Smooth muscle cell (in vitro differentiated cells): ENCODE data around the gene PIGU. TPM values are rescaled to one million over a fixed set of nuclear protein-coding genes. Genes with fewer than 3 reads are reported as not detected.
"Not testable (repeated sequence)": the region's sequence is repeated elsewhere in the genome, so short reads cannot be mapped to it uniquely, and the experiment has no call there.

Source experiments
- DNase-seq: peaks from one replicate; lab custom pipeline; 2025; ENCODE audit not compliant: unreplicated experiment; lab: John Stamatoyannopoulos, UW
- H2AFZ ChIP-seq: fragments of 200-600 bp; sonication (generic); 2 replicates; pipeline ENCODE4 v1.6.0; 2016; ENCODE audit warnings: antibody characterized with exemption, low read depth, mild to moderate bottlenecking
- H3F3A ChIP-seq: fragments of 200-600 bp; sonication (generic); 2 replicates; pipeline ENCODE4 v1.6.0; 2017; ENCODE audit warnings: antibody characterized with exemption, low read depth
- H3K27ac ChIP-seq: fragments of 200-600 bp; sonication (generic); 2 replicates; pipeline ENCODE4 v1.5.1; 2016; ENCODE audit warnings: low read depth, mild to moderate bottlenecking
- H3K27me3 ChIP-seq: fragments of 200-600 bp; sonication (generic); 2 replicates; pipeline ENCODE4 v1.6.1; 2016; ENCODE audit warnings: low read depth, mild to moderate bottlenecking
- H3K36me3 ChIP-seq: fragments of 200-600 bp; sonication (generic); 2 replicates; pipeline ENCODE4 v1.5.1; 2016; ENCODE audit warnings: low read depth
- H3K4me1 ChIP-seq: fragments of 200-600 bp; sonication (generic); 2 replicates; pipeline ENCODE4 v1.5.1; 2016; ENCODE audit warnings: low read depth
- H3K4me2 ChIP-seq: fragments of 200-600 bp; sonication (generic); 2 replicates; pipeline ENCODE4 v1.6.0; 2016; ENCODE audit warnings: mild to moderate bottlenecking
- H3K4me3 ChIP-seq: fragments of 200-600 bp; sonication (generic); 2 replicates; pipeline ENCODE4 v1.5.1; 2016; ENCODE audit warnings: mild to moderate bottlenecking
- H3K79me2 ChIP-seq: fragments of 200-600 bp; sonication (generic); 2 replicates; pipeline ENCODE4 v1.6.0; 2016; ENCODE audit warnings: low read depth, mild to moderate bottlenecking
- H3K9ac ChIP-seq: fragments of 200-600 bp; sonication (generic); 2 replicates; pipeline ENCODE4 v1.6.0; 2016; ENCODE audit warnings: low read depth
- H3K9me3 ChIP-seq: fragments of 200-600 bp; sonication (generic); replicated peaks from 2 replicates; pipeline ENCODE4 v1.5.1; 2016; ENCODE audit warnings: low read depth
- H4K20me1 ChIP-seq: fragments of 200-600 bp; sonication (generic); 2 replicates; pipeline ENCODE4 v1.6.0; 2016; ENCODE audit warnings: low read depth
- CTCF ChIP-seq: fragments of 200-600 bp; sonication (generic); IDR thresholded peaks from 2 replicates; pipeline ENCODE4 v1.5.1; 2017; ENCODE audit warnings: borderline replicate concordance, mild to moderate bottlenecking, antibody characterized with exemption; ENCODE audit not compliant: insufficient read depth, poor library complexity, severe bottlenecking
- WGBS: methylation state at CpG from one replicate; pipeline ENCODE4 v1.1.7; 2016; ENCODE audit warnings: low lambda C conversion rate; 5-methylcytosine and 5-hydroxymethylcytosine counted together
- polyA plus RNA-seq: library from polyadenylated mRNA; unstranded; fragments of >200 nt; fragmentation: Nextera tagmentation; extraction: Ambion mirVana; gene quantifications from 2 replicates; pipeline ENCODE4 v1.2.1, GENCODE V29; 2016
- total RNA-seq: library from RNA; depleted of rRNA; stranded (reverse); fragments of >200 nt; gene quantifications from 2 replicates; pipeline ENCODE4 v1.2.3, GENCODE V29; 2014

The PIGU gene, protein sequence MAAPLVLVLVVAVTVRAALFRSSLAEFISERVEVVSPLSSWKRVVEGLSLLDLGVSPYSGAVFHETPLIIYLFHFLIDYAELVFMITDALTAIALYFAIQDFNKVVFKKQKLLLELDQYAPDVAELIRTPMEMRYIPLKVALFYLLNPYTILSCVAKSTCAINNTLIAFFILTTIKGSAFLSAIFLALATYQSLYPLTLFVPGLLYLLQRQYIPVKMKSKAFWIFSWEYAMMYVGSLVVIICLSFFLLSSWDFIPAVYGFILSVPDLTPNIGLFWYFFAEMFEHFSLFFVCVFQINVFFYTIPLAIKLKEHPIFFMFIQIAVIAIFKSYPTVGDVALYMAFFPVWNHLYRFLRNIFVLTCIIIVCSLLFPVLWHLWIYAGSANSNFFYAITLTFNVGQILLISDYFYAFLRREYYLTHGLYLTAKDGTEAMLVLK
- 43.5 and 50.2 TPM in 2 replicates for total RNA-seq
- 32.0 and 46.5 TPM in 2 replicates for polyA plus RNA-seq

DNA sequence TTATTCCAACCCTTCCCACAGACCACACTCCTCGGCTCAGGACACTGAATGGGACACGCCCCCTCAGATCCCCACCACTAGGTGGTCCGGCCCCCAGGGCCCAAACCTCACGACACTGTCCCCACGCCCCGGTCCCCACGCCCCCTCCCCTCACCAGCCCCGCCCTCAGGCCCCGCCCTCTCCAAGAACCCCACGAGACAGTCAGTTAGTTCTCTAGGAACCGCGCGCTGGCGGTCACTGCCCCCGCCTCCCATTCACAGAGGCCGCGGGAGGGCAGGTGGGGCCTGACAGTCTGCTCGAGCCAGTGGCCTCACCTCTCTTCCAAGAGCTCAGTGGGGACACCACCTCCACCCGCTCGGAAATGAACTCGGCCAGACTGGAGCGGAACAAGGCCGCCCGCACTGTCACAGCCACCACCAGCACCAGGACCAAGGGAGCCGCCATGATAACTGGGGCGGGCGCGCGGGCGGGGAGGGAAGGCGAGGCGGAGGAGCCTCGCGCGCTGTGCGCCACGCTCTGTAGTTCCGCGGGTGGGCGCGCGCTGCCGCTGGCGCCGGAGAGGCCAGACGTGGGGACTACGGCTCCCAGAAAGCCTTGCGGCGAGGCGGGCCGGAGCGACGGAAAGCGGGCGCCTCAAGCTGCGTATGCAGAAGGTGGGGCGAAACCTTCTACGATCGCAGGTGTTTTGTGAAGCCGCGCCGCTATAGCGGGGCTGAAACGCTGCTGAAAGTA, at the start of gene PIGU:
Gene PIGU, minus strand, starts transcription at position 451 of the 732 bp plus-strand sequence. Its CDS starts 7 bp downstream, at position 444.
- no peak for TF ChIP-seq CTCF
- H3K4me1 ChIP-seq = no peaks in the 10 kb centered on the region
- H3K27me3 ChIP-seq = no peaks in the 10 kb centered on the region
- DNase-seq = peak; percentile 91
- H3F3A ChIP-seq = no peaks in the 10 kb centered on the region
- peaks cover 10% of the 10 kb centered on the region for H3K79me2 ChIP-seq
- under 1% methylated on average over 51 of the region's 64 CpGs for WGBS
- peak within 1 kb of the TSS; percentile 83 for H3K4me3 ChIP-seq
- peak within 1 kb of the TSS; percentile 27 for H3K9ac ChIP-seq
- H4K20me1 ChIP-seq = no peaks in the 10 kb centered on the region
- no peak within 1 kb of the TSS for H3K27ac ChIP-seq
- no peaks in the 10 kb centered on the region for H3K36me3 ChIP-seq
- no peaks in the 10 kb centered on the region for H3K9me3 ChIP-seq
- peak within 1 kb of the TSS; percentile 89 for H2AFZ ChIP-seq
- H3K4me2 ChIP-seq = peak within 1 kb of the TSS; percentile 90

DNA sequence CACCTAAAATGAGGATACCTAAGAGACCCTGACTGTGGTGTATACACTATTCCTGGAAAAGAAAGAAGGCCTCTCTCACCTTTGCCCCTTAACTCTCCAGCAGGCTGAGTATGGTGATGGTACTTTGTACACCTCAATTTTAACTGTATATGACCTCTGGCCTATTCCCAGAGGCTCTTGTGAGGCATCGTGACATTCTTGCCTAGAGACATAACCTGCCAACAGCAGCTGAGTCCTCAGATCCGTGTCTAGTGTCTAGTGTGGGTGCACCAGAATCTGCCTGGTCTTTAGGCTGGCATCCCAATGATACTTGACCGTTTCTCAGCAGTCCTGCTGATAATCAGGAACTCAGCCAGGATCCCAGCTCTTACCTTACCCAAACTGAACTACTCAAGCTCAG, 47.3 kb upstream of the PIGU start:
- WGBS = 93% methylated on average over 3 of the region's 3 CpGs

DNA sequence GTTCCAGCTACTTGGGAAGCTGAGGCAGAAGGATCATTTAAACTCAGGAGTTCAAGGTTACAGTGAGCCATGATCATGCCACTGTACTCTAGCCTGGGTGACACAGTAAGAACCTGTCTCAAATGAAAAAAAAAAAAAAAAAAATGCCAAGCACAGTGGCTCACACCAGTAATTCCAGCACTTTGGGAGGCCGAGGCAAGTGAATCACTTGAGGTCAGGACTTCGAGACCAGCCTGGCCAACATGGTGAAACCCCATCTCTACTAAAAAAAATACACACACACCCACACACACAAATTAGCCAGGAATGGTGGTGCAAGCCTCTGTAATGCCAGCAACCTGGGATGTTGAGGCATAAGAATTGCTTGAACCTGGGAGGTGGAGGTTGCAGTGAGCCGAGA, 45.7 kb upstream of the PIGU start:
- not testable (repeated sequence) for H3F3A ChIP-seq, H3K9ac ChIP-seq, H3K27ac ChIP-seq, H3K4me2 ChIP-seq, H3K27me3 ChIP-seq, H4K20me1 ChIP-seq, H2AFZ ChIP-seq, H3K79me2 ChIP-seq, H3K36me3 ChIP-seq, DNase-seq, H3K4me1 ChIP-seq, H3K4me3 ChIP-seq, H3K9me3 ChIP-seq
- WGBS = 66% methylated on average over 3 of the region's 3 CpGs

More for the DNA sequence above, 47.3 kb upstream of the PIGU start:
- H3K9me3 ChIP-seq = no peaks in the 10 kb centered on the region
- no peak overlapping the region for H3K27ac ChIP-seq
- no peak for DNase-seq
- no peaks in the 10 kb centered on the region for H3F3A ChIP-seq
- no peak overlapping the region for H3K9ac ChIP-seq
- H3K4me3 ChIP-seq = no peak overlapping the region
- no peak overlapping the region for H2AFZ ChIP-seq
- no peaks in the 10 kb centered on the region for H4K20me1 ChIP-seq
- H3K79me2 ChIP-seq = no peaks in the 10 kb centered on the region
- H3K36me3 ChIP-seq = no peaks in the 10 kb centered on the region
- H3K27me3 ChIP-seq = no peaks in the 10 kb centered on the region
- H3K4me2 ChIP-seq = no peak overlapping the region
- no peaks in the 10 kb centered on the region for H3K4me1 ChIP-seq
- TF ChIP-seq CTCF = no peak

DNA sequence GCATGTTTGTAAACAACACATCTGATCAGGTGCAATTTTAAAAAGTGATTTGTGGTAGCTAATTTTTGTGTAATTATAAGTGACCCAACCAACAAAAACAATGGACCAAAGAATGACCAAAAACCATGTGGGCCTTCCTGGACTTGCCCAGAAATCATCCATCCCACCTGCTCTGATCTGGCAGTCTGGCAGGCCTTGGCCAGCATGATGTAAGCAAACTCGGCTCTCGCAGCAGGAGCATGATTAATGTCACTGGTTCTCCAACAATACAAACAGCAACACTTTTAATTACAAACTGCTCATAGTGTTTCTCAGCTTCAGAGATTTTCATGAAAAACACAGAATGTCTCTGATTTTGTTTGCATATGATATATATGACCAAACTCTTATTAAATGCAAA, 43.4 kb upstream of the PIGU start:
- Histone ChIP-seq H3K4me1 (no peaks in the 10 kb centered on the region), H3K27me3 (no peaks in the 10 kb centered on the region), H4K20me1 (no peaks in the 10 kb centered on the region), H2AFZ (no peak overlapping the region), H3K4me2 (no peak overlapping the region), H3K9ac (no peak overlapping the region), H3K27ac (no peak overlapping the region), H3K79me2 (no peaks in the 10 kb centered on the region), H3K36me3 (no peaks in the 10 kb centered on the region), H3K9me3 (no peaks in the 10 kb centered on the region), H3K4me3 (no peak overlapping the region), H3F3A (peaks cover 5% of the 10 kb centered on the region)
- no peak for DNase-seq
- no peak for TF ChIP-seq CTCF
- 84% methylated on average over 2 of the region's 2 CpGs for WGBS

DNA sequence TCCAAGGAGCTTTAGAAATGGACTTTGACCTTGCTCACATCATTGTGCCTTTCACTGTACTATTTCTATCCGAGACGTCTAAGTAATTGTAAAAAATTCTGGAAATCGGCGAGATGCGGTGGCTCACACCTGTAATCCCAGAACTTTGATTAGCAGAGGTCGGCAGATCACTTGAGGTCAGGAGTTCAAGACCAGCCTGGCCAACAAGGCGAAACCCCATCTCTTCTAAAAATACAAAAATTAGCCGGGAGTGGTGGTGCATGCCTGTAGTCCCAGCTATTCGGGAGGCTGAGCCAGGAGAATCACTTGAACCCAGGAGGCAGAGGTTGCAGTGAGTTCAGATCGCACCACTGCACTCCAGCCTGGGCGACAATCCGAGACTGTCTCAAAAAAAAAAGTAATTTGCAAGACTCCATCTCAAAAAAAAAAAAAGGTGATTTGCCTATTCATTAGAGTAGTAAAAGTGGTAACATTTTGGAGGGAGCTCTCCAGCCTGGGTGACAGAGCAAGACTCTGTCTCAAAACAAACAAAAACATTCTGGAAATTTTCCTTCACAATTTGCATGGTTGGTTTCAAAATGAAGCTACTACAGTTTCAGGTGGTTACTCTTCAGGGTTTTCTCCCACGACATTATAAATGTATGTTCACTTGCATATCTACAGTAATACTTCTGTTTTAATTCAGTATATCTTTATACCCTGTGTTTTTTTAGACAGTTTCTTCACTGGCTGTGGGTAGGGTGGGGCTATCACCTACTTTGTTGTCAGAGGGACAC, 42.5 kb upstream of the PIGU start:
- H3K36me3 ChIP-seq, H4K20me1 ChIP-seq, H3K9ac ChIP-seq, H3K79me2 ChIP-seq, DNase-seq, H3K27me3 ChIP-seq, H3K9me3 ChIP-seq, H3K4me1 ChIP-seq, H2AFZ ChIP-seq, H3K27ac ChIP-seq, H3K4me2 ChIP-seq, H3K4me3 ChIP-seq: not testable (repeated sequence)
- 96% methylated on average over 13 of the region's 13 CpGs for WGBS
- peaks cover 14% of the 10 kb centered on the region for H3F3A ChIP-seq
